ENCODE data around the gene SPOCK2. TPM values are rescaled to one million over a fixed set of nuclear protein-coding genes. Genes with fewer than 3 reads are reported as not detected.

Gene SPOCK2
- total and polyA plus RNA-seq, 10 of the 15 experiments (the other 5 are each of a cell fraction or from before 2014, with no cell fraction given), result 0.02 to 1.5 (median 0.58) TPM

GRCh38 chr10:72058347-72058898, 29.9 kb downstream of the SPOCK2 start:
- 88% methylated on average over 12 of the region's 12 CpGs for WGBS (ENCODE audit: insufficient coverage, insufficient replicate concordance, low lambda C conversion rate, missing lambda C conversion rate)
- no peaks in the 10 kb centered on the region for H3K27me3 ChIP-seq (replicated peaks in 1 of 2; ENCODE audit: control insufficient read depth in 2 of 2, insufficient read depth in 2 of 2, low read length in 1 of 2)
- no peaks in the 10 kb centered on the region for H4K20me1 ChIP-seq (ENCODE audit: control insufficient read depth, insufficient read depth)
- no peak for ATAC-seq
- POLR2A ChIA-PET, result no interaction called here
- no peak for TF ChIP-seq MYB (IDR thresholded peaks at IDR 0.05; ENCODE audit: borderline replicate concordance, low read depth, low read length)
- peaks cover 14% of the 10 kb centered on the region for H3K4me1 ChIP-seq (ENCODE audit: control insufficient read depth, insufficient read depth, low read length)
- CTCF ChIA-PET, result interaction anchor here (0.9 to 4.1 kb wide), 6 partner anchors 10 to 279 kb away, joined by 3 to 62 read pairs (median 4); no protein-coding TSS in a partner anchor
- no peak for FAIRE-seq
- SMC1A ChIA-PET (ENCODE audit: uncharacterized antibody, unreplicated experiment), result interaction anchor here (1.0 to 7.2 kb wide), 5 partner anchors 9 to 200 kb away, joined by 3 to 72 read pairs (median 3); no protein-coding TSS in a partner anchor
- H2AFZ ChIP-seq (ENCODE audit: control insufficient read depth, low read depth, low read length), result no peak overlapping the region
- intact Hi-C loops (cut with micrococcal nuclease; ENCODE audit: unreplicated experiment) (no loop called here), in situ Hi-C loops (cut with MboI) (no loop called here)
- H3K4me3 ChIP-seq, result no peak overlapping the region
- no peak for DNase-seq (ENCODE audit: low read depth, low spot score)
- no peaks in the 10 kb centered on the region for H3K36me3 ChIP-seq (ENCODE audit: control insufficient read depth in 2 of 2, insufficient read depth in 2 of 2, low read length in 1 of 2)
- no peak overlapping the region for H3K27ac ChIP-seq (ENCODE audit: control insufficient read depth, insufficient read depth)
- no TSS peak for BruUV-seq (replicated peaks)
- no peaks in the 10 kb centered on the region for H3K9me3 ChIP-seq (replicated peaks; ENCODE audit: control insufficient read depth, insufficient read depth, low read length)
- no peaks in the 10 kb centered on the region for H3K79me2 ChIP-seq (ENCODE audit: control insufficient read depth, insufficient read depth, low read length)
- no peak overlapping the region for H3K4me2 ChIP-seq (ENCODE audit: control insufficient read depth, insufficient read depth)
- RAD21 ChIA-PET (ENCODE audit: unreplicated experiment), result interaction anchor here (0.8 to 6.1 kb wide), 4 partner anchors 9 to 262 kb away, joined by 3 to 64 read pairs (median 3); no protein-coding TSS in a partner anchor
- no peak overlapping the region for H3K9ac ChIP-seq (ENCODE audit: control insufficient read depth, insufficient read depth, low read length)

- ChIA-PET POLR2A (interaction anchor here (1.2 kb wide), 1 partner anchor 191 kb away, joined by 6 read pairs; no protein-coding TSS in a partner anchor), CTCF (interaction anchor here (0.5 to 4.1 kb wide), 5 partner anchors 9 to 280 kb away, joined by 3 to 62 read pairs (median 3); no protein-coding TSS in a partner anchor), RAD21 (ENCODE audit: unreplicated experiment) (interaction anchor here (0.8 to 1.4 kb wide), 3 partner anchors 22 to 263 kb away, joined by 3 read pairs; no protein-coding TSS in a partner anchor), SMC1A (ENCODE audit: uncharacterized antibody, unreplicated experiment) (interaction anchor here (0.9 to 7.2 kb wide), 5 partner anchors 8 to 167 kb away, joined by 3 to 72 read pairs (median 3); no protein-coding TSS in a partner anchor)
- TF ChIP-seq MEF2A (IDR thresholded peaks at IDR 0.05; ENCODE audit: insufficient read depth, low read depth, low read length), result no peak
- Histone ChIP-seq H3K27ac (ENCODE audit: control insufficient read depth, insufficient read depth) (no peak overlapping the region), H4K20me1 (ENCODE audit: control insufficient read depth, insufficient read depth) (no peaks in the 10 kb centered on the region), H3K4me3 (no peak overlapping the region), H3K4me1 (ENCODE audit: control insufficient read depth, insufficient read depth, low read length) (peaks cover 14% of the 10 kb centered on the region), H3K9me3 (replicated peaks; ENCODE audit: control insufficient read depth, insufficient read depth, low read length) (no peaks in the 10 kb centered on the region), H3K9ac (ENCODE audit: control insufficient read depth, insufficient read depth, low read length) (no peak overlapping the region), H3K27me3 (replicated peaks in 1 of 2; ENCODE audit: control insufficient read depth in 2 of 2, insufficient read depth in 2 of 2, low read length in 1 of 2) (no peaks in the 10 kb centered on the region), H3K4me2 (ENCODE audit: control insufficient read depth, insufficient read depth) (no peak overlapping the region), H3K36me3 (ENCODE audit: control insufficient read depth in 2 of 2, insufficient read depth in 2 of 2, low read length in 1 of 2) (no peaks in the 10 kb centered on the region), H3K79me2 (ENCODE audit: control insufficient read depth, insufficient read depth, low read length) (no peaks in the 10 kb centered on the region), H2AFZ (ENCODE audit: control insufficient read depth, low read depth, low read length) (no peak overlapping the region)
- WGBS (ENCODE audit: insufficient coverage, insufficient replicate concordance, low lambda C conversion rate, missing lambda C conversion rate), result 85% methylated on average over 23 of the region's 25 CpGs
- no TSS peak for BruUV-seq (replicated peaks)
- in situ Hi-C loops (cut with MboI), result no loop called here
- intact Hi-C loops (cut with micrococcal nuclease; ENCODE audit: unreplicated experiment), result no loop called here
- FAIRE-seq (no peak), DNase-seq (ENCODE audit: low read depth, low spot score) (no peak), ATAC-seq (no peak)
These were observed 31.2 kb downstream of the SPOCK2 start for GRCh38 chr10:72056932-72057751.

Measured in GM12878 (cell line).